NCI-H2171 treated with DMSO at 0.1 percent for 48 hours (cell line): ENCODE data around the gene PLVAP.

Experiments
- DNase-seq: peaks from one replicate; lab custom pipeline; 2025; lab: John Stamatoyannopoulos, UW

PLVAP gene

GRCh38 chr19:17357078-17357666, 20.0 kb downstream of the PLVAP start:
- DNase-seq: no peak

GRCh38 chr19:17353386-17353785, 23.8 kb downstream of the PLVAP start:
- no peak for DNase-seq

DNA sequence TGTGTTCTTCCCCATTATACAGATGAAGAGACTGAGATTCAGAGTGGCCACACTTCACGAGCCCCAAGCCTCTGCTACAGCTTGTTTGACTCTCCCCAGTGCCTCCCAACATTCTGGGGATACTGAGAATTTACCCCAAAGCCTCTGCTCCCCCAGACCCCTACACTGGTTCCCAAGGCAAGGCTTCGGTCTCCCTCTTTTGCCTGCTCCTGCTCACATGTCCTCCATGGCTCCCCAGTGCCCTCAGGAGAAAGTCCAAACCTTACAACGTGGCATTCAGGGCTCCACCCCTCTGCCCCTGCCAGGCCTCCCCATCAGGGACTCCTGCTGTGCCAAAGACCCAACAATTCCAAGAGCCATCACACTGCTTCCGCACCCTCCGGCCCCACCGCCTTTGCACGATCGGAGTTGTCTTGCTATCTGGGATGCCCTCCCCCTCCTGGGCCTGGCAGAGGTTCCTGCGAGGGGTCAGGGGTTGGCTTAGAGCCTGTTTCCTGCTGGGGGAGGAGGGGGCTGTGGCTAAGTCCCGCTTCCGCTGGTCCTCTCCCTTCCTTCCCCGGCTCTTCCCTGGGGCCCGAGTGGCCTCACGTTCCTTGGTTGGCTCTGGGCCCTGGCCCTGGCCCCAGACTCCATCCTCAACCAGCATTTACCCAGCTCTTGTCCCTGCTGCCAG, 24.4 kb downstream of the PLVAP start:
- no peak for DNase-seq

DNA sequence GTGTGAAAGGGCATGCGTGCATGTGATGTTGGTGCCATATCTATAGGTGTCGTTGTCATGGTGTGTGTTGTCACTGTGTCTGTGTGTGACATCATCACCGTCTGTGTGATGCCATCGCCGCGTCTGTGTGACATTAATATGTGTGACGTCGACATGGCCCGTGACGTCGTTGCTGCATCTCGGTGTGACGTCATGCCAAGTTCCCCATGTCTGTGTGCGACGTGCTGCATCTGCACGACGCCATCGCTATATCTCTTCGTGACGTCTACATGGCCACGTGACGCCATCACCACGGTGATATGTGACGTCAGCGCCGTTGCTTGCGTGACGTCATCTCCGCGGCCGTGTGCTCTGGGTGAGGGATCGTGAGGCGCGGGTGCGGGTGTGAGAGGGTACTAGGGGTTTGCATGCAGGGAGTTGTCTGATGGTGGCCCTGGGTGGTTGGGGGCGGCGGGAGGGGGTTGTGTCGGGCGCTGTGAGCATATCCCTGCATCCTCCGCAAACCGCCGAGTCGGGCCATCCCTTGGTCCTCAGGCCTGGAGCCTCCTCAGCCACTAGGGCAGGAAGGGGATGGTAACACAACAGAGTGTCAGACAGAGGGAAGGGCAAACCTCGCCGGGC, 25.2 kb downstream of the PLVAP start:
- DNase-seq: no peak

DNA sequence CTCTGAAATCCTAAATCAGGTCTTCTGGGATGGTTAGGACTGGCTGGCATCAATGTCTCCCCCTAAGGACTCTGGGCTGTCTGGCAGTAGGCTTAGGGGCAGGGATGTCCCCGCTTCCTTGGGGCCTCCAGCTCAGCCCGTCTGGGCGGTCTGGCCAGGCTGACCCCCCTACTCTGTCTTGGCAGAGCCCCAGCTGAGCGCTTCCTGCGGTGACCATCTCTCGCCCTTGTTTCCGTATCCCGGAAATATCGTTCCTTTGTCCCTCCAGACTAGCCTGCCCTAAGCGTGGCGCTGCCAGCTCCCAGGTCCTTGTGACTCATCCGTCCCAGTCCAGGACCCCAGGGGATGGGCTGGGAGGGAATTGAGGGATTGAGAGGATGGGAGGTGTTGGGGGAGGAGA, 28.4 kb downstream of the PLVAP start:
- DNase-seq: peak; percentile 4

DNA sequence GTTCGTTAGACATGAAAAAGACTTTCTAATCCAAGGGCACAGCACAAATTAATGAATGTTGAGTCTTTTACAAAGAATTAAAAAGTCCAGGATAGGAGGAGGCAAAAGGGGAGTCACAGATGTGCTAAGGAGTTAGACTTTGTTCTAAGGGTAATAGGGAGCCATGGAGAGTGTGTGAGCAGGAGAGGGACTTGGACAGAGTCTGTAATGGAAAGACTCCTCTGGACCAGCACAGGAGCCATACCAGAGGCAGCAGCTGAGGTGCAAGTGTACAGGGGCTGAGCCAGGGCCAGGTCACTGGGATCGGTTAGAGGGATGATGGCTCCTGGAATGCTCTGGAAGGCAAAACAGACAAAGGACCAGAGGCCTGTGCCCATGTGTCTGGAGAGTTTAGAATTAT, 29.3 kb downstream of the PLVAP start:
- no peak for DNase-seq

GRCh38 chr19:17347361-17347760, 29.8 kb downstream of the PLVAP start:
- DNase-seq: no peak

DNA sequence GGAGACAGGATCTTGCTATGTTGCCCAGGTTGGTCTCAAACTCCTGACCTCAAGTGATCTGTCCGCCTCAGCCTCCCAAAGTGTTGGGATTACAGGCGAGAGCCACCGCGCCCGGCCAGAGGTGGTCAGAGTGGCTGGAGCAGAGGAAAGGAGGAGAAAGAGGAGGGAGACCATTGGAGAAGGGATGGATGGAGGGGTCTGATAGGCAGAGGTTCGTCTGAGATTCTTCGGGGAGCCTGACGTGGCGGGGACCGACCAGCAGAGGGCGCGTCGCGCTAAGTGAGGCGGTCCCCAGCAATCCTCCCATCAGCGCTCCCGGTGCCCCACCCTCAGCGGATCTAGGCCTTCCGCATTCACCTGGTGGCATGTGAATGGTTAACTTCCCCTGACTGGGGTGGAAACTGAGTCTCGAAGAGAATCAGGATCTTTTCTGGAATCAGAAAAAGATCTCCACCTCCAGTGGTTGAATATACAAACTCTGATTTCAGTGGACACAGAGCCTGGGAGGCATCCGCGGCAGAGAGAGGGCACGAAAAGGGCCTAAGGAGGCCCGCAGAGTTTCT, 31.0 kb downstream of the PLVAP start:
- DNase-seq: peak; percentile 62

DNA sequence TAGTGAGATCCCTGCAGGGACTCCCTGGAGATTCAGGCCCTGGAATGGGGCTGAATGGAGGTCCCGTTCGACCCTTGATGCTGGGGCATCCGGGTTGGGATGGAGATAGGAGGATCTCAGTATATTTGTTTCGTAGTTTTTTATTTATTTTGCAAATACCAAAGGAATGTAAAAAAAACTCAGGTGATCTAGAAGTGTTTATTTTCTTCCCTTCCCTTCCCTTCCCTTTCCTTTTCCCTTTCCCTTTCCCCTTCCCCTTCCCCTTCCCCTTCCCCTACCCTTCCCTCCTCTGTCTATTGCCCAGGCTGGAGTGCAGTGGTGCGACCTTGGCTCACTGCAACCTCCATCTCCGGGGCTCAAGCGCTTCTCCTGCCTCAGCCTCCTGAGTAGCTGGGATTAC, 35.3 kb downstream of the PLVAP start:
- DNase-seq: no peak

DNA sequence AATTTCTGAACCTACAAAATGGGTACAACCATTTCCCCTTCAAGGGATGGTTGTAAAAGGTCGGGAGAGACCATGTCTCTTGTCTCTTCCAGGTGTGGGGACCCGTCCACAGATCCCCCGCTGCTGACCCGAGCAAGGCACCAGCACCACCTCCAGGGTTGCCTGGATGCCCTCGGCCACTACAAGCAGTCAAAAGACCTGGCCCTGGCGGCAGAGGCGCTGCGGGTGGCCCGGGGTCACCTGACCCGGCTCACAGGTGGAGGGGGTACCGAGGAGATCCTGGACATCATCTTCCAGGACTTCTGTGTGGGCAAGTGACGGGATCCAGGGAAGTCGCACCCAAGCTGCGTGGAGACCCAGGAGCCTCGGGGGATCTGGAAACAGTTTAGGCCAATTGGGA, 35.8 kb downstream of the PLVAP start:
- no peak for DNase-seq

DNA sequence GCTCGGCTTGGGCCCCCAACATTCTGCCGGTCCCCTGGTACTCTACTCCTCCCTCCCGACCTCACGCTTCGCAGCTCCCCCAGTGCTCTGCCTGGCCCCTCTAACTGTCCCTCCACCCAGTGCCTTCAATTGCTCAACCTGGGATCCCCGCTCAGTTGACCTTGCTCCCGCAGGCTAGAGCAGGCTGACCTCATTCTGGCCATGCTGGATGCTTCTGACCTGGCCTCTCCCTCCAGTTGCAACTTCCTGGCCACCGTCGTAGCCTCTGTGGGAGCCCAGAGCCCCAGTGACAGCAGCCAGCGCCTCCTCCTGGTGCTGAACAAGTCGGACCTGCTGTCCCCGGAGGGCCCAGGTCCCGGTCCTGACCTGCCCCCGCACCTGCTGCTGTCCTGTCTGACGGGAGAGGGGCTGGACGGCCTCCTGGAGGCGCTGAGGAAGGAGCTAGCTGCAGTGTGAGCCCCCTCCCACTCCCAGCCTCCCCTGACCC, 36.2 kb downstream of the PLVAP start:
- DNase-seq: no peak

DNA sequence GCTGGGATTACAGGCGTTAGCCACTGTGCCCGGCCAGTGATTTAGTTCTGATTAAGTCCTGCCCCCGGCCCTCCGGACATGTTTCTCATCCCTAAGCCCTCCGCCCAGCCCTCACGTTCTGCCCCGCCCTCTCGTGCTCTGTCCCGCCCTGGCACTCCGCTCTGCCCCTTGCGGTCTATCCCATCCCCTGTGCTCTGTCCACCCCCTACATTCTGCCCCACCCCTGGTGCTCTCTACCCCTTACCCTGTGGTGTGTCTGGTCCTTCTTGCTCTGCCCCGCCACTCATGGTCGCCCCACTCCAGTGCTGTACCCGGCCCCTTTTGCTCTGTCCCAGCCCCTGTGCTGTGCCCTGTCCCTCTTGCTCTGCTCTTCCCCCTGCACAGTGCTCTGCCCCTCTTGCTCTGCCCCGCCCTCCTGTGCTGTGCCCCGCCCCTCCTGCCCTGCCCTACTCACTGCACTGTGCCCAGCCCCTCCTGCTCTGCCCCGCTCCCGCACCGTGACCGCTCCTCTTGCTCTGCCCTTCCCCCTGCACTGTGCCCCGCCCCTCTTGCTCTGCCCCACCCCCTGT, 36.8 kb downstream of the PLVAP start:
- DNase-seq: no peak

DNA sequence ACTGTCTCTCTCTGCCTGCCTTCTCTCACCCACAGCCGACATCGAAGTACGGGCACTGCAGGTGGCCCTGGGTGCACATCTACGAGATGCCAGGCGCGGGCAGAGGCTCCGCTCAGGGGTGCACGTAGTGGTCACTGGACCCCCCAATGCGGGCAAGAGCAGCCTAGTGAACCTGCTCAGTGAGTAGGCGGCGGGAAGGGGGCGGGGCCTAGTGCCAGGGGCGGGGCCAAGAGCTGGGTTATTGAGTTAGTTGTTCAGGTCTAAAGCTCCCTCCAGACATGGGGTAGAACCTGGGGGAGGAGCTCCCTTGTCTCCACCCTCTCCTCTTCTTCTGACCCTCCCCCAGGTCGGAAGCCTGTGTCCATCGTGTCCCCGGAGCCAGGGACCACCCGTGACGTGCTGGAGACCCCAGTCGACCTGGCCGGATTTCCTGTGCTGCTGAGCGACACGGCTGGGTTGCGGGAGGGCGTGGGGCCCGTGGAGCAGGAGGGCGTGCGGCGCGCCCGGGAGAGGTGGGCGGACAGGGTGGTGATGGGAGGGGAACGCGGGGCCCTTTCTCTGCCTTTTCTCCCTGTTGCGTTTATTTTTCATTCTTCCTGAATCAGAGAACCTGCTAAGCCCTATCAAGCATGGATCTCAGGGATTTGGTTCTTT, 37.9 kb downstream of the PLVAP start:
- DNase-seq: no peak

DNA sequence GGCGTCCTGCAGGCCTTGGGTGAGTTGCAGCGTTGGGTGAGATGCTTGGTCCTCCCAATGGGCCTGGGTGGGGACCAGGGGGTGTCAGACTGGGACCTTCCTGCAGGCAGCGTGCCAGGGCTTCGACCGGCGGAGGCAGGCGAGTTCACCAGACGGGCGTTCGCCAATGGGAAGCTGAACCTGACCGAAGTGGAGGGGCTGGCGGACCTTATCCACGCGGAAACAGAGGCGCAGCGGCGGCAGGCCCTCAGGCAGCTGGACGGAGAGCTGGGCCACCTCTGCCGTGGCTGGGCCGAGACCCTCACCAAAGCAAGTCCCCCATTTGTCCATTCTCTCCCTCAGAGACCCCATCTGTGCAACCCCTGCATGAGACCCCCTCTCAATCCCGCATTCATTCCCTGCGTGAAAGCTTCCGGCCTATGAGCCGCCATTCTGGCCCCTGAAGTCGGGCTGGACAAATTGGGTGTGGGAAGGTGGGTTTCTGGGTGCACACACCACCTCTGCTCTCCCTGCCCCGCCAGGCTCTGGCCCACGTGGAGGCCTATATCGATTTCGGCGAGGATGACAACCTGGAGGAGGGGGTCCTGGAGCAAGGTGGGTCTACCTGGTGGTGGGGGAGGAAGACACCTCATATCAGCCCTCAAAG, 38.6 kb downstream of the PLVAP start:
- DNase-seq: no peak

DNA sequence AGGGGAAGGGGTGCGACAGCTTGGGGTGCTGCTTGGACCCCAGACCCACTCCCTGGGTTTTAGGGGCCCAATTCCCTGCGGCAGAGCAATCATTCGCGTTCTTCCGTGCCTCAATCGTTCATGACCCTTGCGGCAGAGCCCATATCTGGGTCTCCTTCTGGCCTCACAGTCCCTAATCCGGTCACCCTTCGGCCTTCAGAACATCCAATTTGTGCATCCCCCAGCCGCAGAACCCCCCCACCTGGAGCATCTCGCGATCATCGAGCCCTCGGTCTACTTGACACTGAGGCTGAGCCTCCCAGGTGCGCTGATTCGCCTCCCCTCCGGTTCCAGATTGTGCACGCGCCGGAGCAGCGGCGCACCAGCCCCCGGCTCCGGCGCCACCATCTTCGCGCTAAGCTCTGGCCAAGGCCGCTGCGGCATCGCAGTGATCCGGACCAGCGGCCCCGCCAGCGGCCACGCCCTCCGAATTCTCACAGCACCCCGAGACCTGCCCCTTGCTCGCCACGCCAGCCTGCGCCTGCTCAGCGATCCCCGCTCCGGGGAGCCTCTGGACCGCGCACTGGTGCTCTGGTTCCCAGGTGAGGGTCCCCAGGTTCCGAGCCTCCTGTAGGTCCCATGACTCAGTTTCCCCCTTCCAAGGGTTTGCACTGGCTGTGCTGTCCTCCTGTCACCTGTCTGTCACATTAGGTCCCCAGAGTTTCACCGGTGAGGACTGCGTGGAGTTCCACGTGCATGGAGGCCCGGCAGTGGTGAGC, 39.3 kb downstream of the PLVAP start:
- peak; percentile 57 for DNase-seq

GRCh38 chr19:17336872-17337674, 40.1 kb downstream of the PLVAP start, which contains the start of gene GTPBP3:
TSS of gene GTPBP3 (plus strand) at chr19:17337553. CDS start at chr19:17337612, 59 bp downstream.
- peak; percentile 99 for DNase-seq

DNA sequence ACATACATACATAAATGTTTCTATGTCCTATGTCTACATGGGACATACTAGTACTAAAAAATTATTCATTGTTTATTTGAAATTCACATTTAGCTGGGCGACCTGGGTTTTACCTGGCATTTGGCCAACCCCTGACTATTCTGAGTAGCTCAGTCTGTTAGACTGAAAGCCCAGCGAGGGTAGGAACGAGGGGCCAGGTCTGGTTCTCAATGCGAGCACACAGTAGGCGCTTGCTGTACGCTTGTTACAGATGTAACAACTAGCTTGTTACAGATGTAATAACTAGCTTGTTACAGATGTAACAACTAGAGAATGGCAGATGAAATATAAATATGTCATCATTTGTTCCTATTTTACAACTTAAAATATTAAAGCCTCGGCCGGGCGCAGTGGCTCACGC, 41.6 kb downstream of the PLVAP start:
- no peak for DNase-seq

- DNase-seq: peak; percentile 96
Observed at GRCh38 chr19:17334414-17335409, 42.4 kb downstream of the PLVAP start, which contains the start of gene ANO8. TSS of gene ANO8 (minus strand) at chr19:17334855. CDS start at chr19:17334670, 185 bp downstream.
